RWPE2 (cell line): ENCODE measurements around the gene RAI14.

Experiments
- ATAC-seq: fragments of 200-7000 bp; cut with Tn5 transposase; 3 replicates; pipeline ENCODE4 v1.9.1; 2021; ENCODE audit warnings: low read depth
- DNase-seq: peaks from one replicate; pipeline ENCODE4 v3.0.0-alpha.2; 2020; ENCODE audit warnings: low spot score
- H3K27ac ChIP-seq: fragments of 450-650 bp; 2 replicates; pipeline ENCODE4 v1.5.1; 2017; ENCODE audit warnings: mild to moderate bottlenecking; ENCODE audit not compliant: poor library complexity, severe bottlenecking
- H3K27me3 ChIP-seq: fragments of 250-450 bp; sonication (Bioruptor Pico); 2 replicates; pipeline ENCODE4 v1.5.1; 2021; ENCODE audit warnings: mild to moderate bottlenecking, moderate library complexity; ENCODE audit not compliant: insufficient read depth, poor library complexity, severe bottlenecking
- H3K36me3 ChIP-seq: fragments of 250-450 bp; sonication (Bioruptor Pico); 2 replicates; pipeline ENCODE4 v1.5.1; 2020; ENCODE audit warnings: low read depth, mild to moderate bottlenecking, moderate library complexity
- H3K4me1 ChIP-seq: fragments of 250-450 bp; sonication (Bioruptor Pico); 2 replicates; pipeline ENCODE4 v1.5.1; 2021; ENCODE audit warnings: mild to moderate bottlenecking, moderate library complexity; ENCODE audit not compliant: insufficient read depth, poor library complexity, severe bottlenecking
- H3K4me3 ChIP-seq: fragments of 250-450 bp; sonication (Bioruptor Pico); 2 replicates; pipeline ENCODE4 v1.5.1; 2021; ENCODE audit warnings: mild to moderate bottlenecking, moderate library complexity; ENCODE audit not compliant: severe bottlenecking
- H3K9me3 ChIP-seq: fragments of 250-450 bp; sonication (Bioruptor Pico); 2 replicates; pipeline ENCODE4 v1.5.1; 2021; ENCODE audit warnings: mild to moderate bottlenecking, moderate library complexity; ENCODE audit not compliant: severe bottlenecking
- TF ChIP-seq, protein P1 (sequence below): fragments of 450-650 bp; IDR thresholded peaks from one replicate; pipeline ENCODE4 v1.5.1; 2017; ENCODE audit warnings: mild to moderate bottlenecking, moderate library complexity; ENCODE audit not compliant: poor library complexity, severe bottlenecking

Gene RAI14

DNA sequence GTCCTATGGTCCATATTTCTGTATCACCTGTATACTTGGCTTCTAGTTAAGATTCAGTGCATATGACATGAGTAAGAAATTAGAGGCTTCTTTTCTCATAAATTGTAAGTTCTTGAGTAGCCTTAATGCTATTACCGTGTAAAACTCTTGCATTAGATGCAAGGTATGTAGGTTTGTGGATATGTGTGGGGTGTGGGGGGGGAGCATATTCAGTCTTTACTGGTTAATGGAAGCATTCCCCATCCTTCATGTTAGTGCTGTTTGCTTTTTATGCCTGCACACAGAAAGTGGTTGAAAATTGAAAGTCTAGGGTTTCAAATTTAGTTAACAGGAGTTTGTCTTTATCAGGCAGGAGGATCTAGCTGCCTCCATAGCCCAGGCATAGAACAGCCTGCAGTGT, 16.1 kb downstream of the RAI14 start:
- no peaks in the 10 kb centered on the region for H3K9me3 ChIP-seq
- peak overlapping the region; percentile 91 for H3K27ac ChIP-seq
- no peak overlapping the region for H3K4me3 ChIP-seq
- H3K27me3 ChIP-seq: no peaks in the 10 kb centered on the region
- ATAC-seq: no peak
- TF ChIP-seq, protein P1, sequence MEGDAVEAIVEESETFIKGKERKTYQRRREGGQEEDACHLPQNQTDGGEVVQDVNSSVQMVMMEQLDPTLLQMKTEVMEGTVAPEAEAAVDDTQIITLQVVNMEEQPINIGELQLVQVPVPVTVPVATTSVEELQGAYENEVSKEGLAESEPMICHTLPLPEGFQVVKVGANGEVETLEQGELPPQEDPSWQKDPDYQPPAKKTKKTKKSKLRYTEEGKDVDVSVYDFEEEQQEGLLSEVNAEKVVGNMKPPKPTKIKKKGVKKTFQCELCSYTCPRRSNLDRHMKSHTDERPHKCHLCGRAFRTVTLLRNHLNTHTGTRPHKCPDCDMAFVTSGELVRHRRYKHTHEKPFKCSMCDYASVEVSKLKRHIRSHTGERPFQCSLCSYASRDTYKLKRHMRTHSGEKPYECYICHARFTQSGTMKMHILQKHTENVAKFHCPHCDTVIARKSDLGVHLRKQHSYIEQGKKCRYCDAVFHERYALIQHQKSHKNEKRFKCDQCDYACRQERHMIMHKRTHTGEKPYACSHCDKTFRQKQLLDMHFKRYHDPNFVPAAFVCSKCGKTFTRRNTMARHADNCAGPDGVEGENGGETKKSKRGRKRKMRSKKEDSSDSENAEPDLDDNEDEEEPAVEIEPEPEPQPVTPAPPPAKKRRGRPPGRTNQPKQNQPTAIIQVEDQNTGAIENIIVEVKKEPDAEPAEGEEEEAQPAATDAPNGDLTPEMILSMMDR: no peak
- no peak for DNase-seq
- peaks cover 16% of the 10 kb centered on the region for H3K36me3 ChIP-seq
- peaks cover 41% of the 10 kb centered on the region for H3K4me1 ChIP-seq

- no peaks in the 10 kb centered on the region for H3K27me3 ChIP-seq
- H3K9me3 ChIP-seq: no peaks in the 10 kb centered on the region
- H3K4me1 ChIP-seq: peaks cover 41% of the 10 kb centered on the region
- H3K4me3 ChIP-seq: no peak overlapping the region
- TF ChIP-seq, protein P1: peak; percentile 10
- peaks cover 8% of the 10 kb centered on the region for H3K36me3 ChIP-seq
- H3K27ac ChIP-seq: peak overlapping the region; percentile 91
- DNase-seq (no peak), ATAC-seq (peak; percentile 6; the same call in 2 of the 3 replicates)
Measured at GRCh38 chr5:34673463-34674125, 17.5 kb downstream of the RAI14 start.

DNA sequence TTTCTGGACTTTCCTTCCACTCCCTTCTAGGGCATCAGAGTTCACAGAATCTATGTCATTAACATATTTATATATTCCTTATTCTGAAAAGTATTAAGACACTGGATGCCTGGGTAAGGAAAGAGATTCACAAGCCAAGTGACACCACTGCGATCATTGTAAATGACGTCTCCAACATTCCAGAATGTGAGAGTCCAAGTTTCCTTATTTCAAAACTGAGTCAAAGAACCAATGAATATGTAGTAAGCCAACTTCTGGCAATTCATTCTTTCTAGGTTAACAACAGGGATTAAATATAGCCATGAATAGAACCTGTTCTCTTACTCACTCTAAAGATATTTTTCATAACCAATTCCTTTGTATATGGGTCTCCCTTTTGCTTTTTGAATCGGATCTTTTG, 18.1 kb downstream of the RAI14 start:
- ATAC-seq (peak; percentile 84), DNase-seq (no peak)
- Histone ChIP-seq H3K27me3 (no peaks in the 10 kb centered on the region), H3K36me3 (peaks cover 8% of the 10 kb centered on the region), H3K4me1 (peaks cover 41% of the 10 kb centered on the region), H3K4me3 (no peak overlapping the region), H3K9me3 (no peaks in the 10 kb centered on the region), H3K27ac (peak overlapping the region; percentile 91)
- TF ChIP-seq, protein P1: no peak

GRCh38 chr5:34675857-34676256, 19.7 kb downstream of the RAI14 start:
- peaks cover 8% of the 10 kb centered on the region for H3K36me3 ChIP-seq

GRCh38 chr5:34676416-34676815, 20.3 kb downstream of the RAI14 start:
- 0 out of 3 replicates have a peak, but pooled peaks have one; percentile 6 for ATAC-seq
- Histone ChIP-seq H3K27me3 (no peaks in the 10 kb centered on the region), H3K9me3 (no peaks in the 10 kb centered on the region), H3K4me1 (peaks cover 41% of the 10 kb centered on the region), H3K27ac (peak overlapping the region; percentile 91), H3K4me3 (no peak overlapping the region), H3K36me3 (peaks cover 8% of the 10 kb centered on the region)
- TF ChIP-seq, protein P1: no peak
- DNase-seq: no peak

More at GRCh38 chr5:34675857-34676256, 19.7 kb downstream of the RAI14 start:
- TF ChIP-seq, protein P1: no peak
- H3K27ac ChIP-seq: peak overlapping the region; percentile 91
- no peaks in the 10 kb centered on the region for H3K9me3 ChIP-seq
- DNase-seq: no peak
- no peaks in the 10 kb centered on the region for H3K27me3 ChIP-seq
- peaks cover 41% of the 10 kb centered on the region for H3K4me1 ChIP-seq
- no peak for ATAC-seq
- no peak overlapping the region for H3K4me3 ChIP-seq
